K562 (cell line): ENCODE results near the gene PLPP7. TPM values are rescaled to one million over a fixed set of nuclear protein-coding genes. Genes with fewer than 3 reads are reported as not detected.

Experiments
- ADNP ChIP-seq: fragments of 200-800 bp; sonication (Bioruptor generic); IDR thresholded peaks from 2 replicates; pipeline ENCODE4 v1.6.1; 2016; ENCODE audit warnings: missing genetic modification characterization, missing compliant biosample characterization
- BRCA1 ChIP-seq, 2 experiments: fragments of 450-650 bp in 1 of 2; sonication (generic) in 1 of 2; formaldehyde crosslinking in 1 of 2; IDR thresholded peaks; 2 replicates each; pipeline versions ENCODE4 v1.5.0 to v1.6.1; 2017 to 2020; ENCODE audit warnings: mild to moderate bottlenecking in 1 of 2, missing genetic modification reagents in 1 of 2
- CBX1 ChIP-seq: sonication (generic); IDR thresholded peaks from 2 replicates; pipeline ENCODE4 v1.6.1; 2016; ENCODE audit warnings: antibody characterized with exemption, low read depth, mild to moderate bottlenecking
- EZH2 ChIP-seq: IDR thresholded peaks from 2 replicates; pipeline ENCODE4 v1.6.1; 2012; ENCODE audit warnings: low read depth, mild to moderate bottlenecking, inconsistent platforms, low read length, borderline replicate concordance
- HDGF ChIP-seq: fragments of 450-650 bp; IDR thresholded peaks from 2 replicates; pipeline ENCODE4 v1.6.1; 2016
- JUN ChIP-seq, 2 experiments: sonication (generic) in 1 of 2; formaldehyde crosslinking in 1 of 2; IDR thresholded peaks; 2 replicates each; pipeline versions ENCODE4 v1.6.1 to v1.8.0; 2012 to 2022; ENCODE audit warnings: borderline replicate concordance in 2 of 2, mild to moderate bottlenecking in 2 of 2, improper control_type of control experiment in 1 of 2, low read depth in 1 of 2, low read length in 1 of 2, missing genetic modification reagents in 1 of 2
- KDM5B ChIP-seq: fragments of 200-600 bp; sonication (generic); IDR thresholded peaks from 2 replicates; pipeline ENCODE4 v1.6.1; 2012; ENCODE audit warnings: low read depth, mild to moderate bottlenecking, moderate library complexity, low read length, control low read depth, inconsistent platforms; ENCODE audit not compliant: insufficient replicate concordance
- MTA1 ChIP-seq: fragments of 450-650 bp; IDR thresholded peaks from 2 replicates; pipeline ENCODE4 v1.6.1; 2017; ENCODE audit warnings: borderline replicate concordance
- NCOA1 ChIP-seq: fragments of 450-650 bp; IDR thresholded peaks from 2 replicates; pipeline ENCODE4 v1.6.1; 2016; ENCODE audit warnings: low read depth
- NRF1 ChIP-seq, 2 experiments: fragments of 450-650 bp; IDR thresholded peaks in 1 of 2; conservative IDR thresholded peaks in 1 of 2; 2 replicates each; pipeline ENCODE4 v1.6.1; 2014; ENCODE audit warnings: mild to moderate bottlenecking in 2 of 2
- SMC3 ChIP-seq: conservative IDR thresholded peaks from 2 replicates; pipeline ENCODE4 v1.6.1; 2011; ENCODE audit warnings: low read depth, low read length, improper control_type of control experiment; ENCODE audit not compliant: insufficient read depth
- SREBF2 ChIP-seq: sonication (generic); formaldehyde crosslinking; IDR thresholded peaks from 2 replicates; pipeline ENCODE4 v1.4.0; 2020; ENCODE audit warnings: mild to moderate bottlenecking, missing genetic modification reagents
- TBL1XR1 ChIP-seq, 2 experiments: IDR thresholded peaks; 2 replicates each; pipeline ENCODE4 v1.6.1; 2012; ENCODE audit warnings: improper control_type of control experiment in 2 of 2, low read length in 2 of 2, mild to moderate bottlenecking in 1 of 2
- ZNF174 ChIP-seq: fragments of 250-450 bp; sonication (Bioruptor Pico); IDR thresholded peaks from 2 replicates; pipeline ENCODE4 v1.4.0; 2020; ENCODE audit warnings: mild to moderate bottlenecking
- ZNF431 ChIP-seq: sonication (generic); formaldehyde crosslinking; IDR thresholded peaks from 2 replicates; pipeline ENCODE4 v1.8.0; 2022; ENCODE audit warnings: mild to moderate bottlenecking, missing genetic modification reagents
- ZSCAN32 ChIP-seq: fragments of 450-650 bp; formaldehyde crosslinking; IDR thresholded peaks from 2 replicates; pipeline ENCODE4 v1.4.0; 2020; ENCODE audit warnings: mild to moderate bottlenecking, moderate library complexity
- polyA plus RNA-seq, 8 experiments: library from polyadenylated mRNA; depleted of rRNA in 4 of 8; stranded (reverse) in 5 of 8; unstranded in 3 of 8; fragments of >200 nt; fragmentation: Nextera tagmentation in 2 of 8; fragmentation: Illumina TruSeq in 1 of 8; extraction: Ambion mirVana in 2 of 8; extraction: Trizol in 1 of 8; gene quantifications; 2 replicates each; pipeline versions ENCODE4 v1.2.1 to v1.2.3, GENCODE V29; 2011 to 2014; ENCODE audit warnings: inconsistent platforms in 1 of 8, missing spikeins in 1 of 8
- total RNA-seq, 7 experiments: library from RNA; depleted of rRNA in 6 of 7; stranded (reverse); fragments of >200 nt in 6 of 7; fragmentation: Illumina TruSeq in 2 of 7; extraction: Trizol in 2 of 7; gene quantifications; 2 replicates each; pipeline versions ENCODE4 v1.2.1 to v1.2.3, GENCODE V29; 2011 to 2021; ENCODE audit warnings: low replicate concordance in 1 of 7
- TF ChIP-seq, protein P1 (sequence below): fragments of 450-650 bp; IDR thresholded peaks from 2 replicates; pipeline ENCODE4 v1.6.1; 2016; ENCODE audit warnings: low read depth
- TF ChIP-seq, protein P2 (sequence below), 2 experiments: fragments of 450-650 bp; IDR thresholded peaks; 2 replicates each; pipeline ENCODE4 v1.6.1; 2016

The PLPP7 gene
- total and polyA plus RNA-seq, 9 of the 15 experiments (the other 6 are each of a cell fraction or from before 2014, with no cell fraction given): 0.09 to 0.93 (median 0.18) TPM; not detected in 4

DNA sequence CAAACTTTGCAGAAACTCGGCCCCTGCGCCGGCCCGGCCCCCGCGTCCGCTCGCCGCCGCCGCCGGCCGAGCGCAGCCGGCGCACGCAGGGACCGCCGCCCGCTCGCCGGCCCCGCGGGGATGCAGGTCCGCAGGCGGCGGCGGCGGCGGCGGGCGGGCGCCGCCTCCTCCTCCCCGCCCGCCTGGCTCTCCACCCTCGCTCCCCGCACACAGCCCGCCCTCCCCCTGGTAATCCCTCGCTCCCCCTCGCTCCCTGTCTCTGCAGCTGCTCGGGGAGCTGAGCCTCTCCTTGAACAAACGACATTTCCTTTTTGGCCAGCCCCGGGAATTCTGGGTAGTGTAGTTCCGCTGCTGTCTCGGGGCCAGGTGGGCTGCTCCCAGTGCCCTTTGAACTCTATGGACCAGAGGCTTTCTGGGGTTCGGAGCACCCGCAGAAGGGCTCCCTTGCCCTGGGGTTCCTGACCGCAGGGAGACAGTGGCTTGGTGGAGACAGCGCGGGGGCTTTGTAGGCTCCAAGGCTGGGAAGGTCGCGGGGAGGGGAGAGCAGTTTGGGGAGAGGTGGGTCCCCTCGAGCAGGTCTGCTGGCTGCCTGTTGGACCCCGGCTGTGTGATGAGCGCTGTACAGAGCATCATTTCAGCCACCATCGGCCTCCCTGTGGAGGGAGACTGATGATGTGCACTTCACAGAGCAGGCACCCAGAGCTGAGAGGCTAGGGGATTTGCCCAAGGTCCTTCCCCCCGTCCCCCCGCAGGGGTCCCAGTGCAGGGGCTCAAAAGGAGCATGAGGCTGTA lies 11.4 kb upstream of the PLPP7 start (continued):
- TF ChIP-seq HDGF (no peak), ADNP (tag) (no peak), EZH2 (no peak), NRF1 (conservative IDR thresholded peaks at IDR 0.05 in 1 of 2, IDR thresholded peaks at IDR 0.05 in 1 of 2) (no peak), SREBF2 (CRISPR knock-in tag) (no peak), ZNF174 (CRISPR knock-in tag) (no peak), ZNF431 (CRISPR knock-in tag) (no peak), NCOA1 (no peak), JUN (IDR thresholded peaks at IDR 0.05; ENCODE audit: borderline replicate concordance, low read depth, low read length) (peak; percentile 61; the same call in 1 of the 2 replicates), JUN (CRISPR knock-in tag; IDR thresholded peaks at IDR 0.05; ENCODE audit: borderline replicate concordance) (no peak), MTA1 (no peak), TBL1XR1 (IDR thresholded peaks at IDR 0.05; ENCODE audit: low read length in 2 of 2) (peak; percentile 43 to 51; a peak in 2 of 4 replicates), ZSCAN32 (no peak), CBX1 (no peak), SMC3 (0 out of 2 replicates have a peak, but pooled peaks have one; percentile 17), BRCA1 (IDR thresholded peaks at IDR 0.05) (no peak), BRCA1 (CRISPR knock-in tag; IDR thresholded peaks at IDR 0.05) (no peak), KDM5B (no peak)
- TF ChIP-seq, protein P1, sequence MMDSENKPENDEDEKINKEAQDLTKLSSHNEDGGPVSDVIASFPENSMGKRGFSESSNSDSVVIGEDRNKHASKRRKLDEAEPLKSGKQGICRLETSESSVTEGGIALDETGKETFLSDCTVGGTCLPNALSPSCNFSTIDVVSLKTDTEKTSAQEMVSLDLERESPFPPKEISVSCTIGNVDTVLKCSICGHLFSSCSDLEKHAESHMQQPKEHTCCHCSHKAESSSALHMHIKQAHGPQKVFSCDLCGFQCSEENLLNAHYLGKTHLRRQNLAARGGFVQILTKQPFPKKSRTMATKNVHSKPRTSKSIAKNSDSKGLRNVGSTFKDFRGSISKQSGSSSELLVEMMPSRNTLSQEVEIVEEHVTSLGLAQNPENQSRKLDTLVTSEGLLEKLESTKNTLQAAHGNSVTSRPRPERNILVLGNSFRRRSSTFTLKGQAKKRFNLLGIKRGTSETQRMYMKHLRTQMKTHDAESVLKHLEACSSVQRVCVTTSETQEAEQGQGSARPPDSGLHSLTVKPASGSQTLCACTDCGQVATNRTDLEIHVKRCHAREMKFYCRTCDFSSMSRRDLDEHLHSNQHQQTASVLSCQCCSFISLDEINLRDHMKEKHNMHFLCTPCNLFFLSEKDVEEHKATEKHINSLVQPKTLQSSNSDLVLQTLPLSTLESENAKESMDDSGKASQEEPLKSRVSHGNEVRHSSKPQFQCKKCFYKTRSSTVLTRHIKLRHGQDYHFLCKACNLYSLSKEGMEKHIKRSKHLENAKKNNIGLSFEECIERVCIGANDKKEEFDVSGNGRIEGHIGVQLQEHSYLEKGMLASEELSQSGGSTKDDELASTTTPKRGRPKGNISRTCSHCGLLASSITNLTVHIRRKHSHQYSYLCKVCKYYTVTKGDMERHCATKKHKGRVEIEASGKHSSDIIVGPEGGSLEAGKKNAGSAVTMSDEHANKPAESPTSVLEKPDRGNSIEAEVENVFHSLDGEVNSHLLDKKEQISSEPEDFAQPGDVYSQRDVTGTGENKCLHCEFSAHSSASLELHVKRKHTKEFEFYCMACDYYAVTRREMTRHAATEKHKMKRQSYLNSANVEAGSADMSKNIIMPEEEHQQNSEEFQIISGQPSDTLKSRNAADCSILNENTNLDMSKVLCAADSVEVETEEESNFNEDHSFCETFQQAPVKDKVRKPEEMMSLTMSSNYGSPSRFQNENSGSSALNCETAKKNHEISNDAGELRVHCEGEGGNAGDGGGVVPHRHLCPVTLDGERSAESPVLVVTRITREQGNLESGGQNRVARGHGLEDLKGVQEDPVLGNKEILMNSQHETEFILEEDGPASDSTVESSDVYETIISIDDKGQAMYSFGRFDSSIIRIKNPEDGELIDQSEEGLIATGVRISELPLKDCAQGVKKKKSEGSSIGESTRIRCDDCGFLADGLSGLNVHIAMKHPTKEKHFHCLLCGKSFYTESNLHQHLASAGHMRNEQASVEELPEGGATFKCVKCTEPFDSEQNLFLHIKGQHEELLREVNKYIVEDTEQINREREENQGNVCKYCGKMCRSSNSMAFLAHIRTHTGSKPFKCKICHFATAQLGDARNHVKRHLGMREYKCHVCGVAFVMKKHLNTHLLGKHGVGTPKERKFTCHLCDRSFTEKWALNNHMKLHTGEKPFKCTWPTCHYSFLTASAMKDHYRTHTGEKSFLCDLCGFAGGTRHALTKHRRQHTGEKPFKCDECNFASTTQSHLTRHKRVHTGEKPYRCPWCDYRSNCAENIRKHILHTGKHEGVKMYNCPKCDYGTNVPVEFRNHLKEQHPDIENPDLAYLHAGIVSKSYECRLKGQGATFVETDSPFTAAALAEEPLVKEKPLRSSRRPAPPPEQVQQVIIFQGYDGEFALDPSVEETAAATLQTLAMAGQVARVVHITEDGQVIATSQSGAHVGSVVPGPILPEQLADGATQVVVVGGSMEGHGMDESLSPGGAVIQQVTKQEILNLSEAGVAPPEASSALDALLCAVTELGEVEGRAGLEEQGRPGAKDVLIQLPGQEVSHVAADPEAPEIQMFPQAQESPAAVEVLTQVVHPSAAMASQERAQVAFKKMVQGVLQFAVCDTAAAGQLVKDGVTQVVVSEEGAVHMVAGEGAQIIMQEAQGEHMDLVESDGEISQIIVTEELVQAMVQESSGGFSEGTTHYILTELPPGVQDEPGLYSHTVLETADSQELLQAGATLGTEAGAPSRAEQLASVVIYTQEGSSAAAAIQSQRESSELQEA: no peak
- TF ChIP-seq, protein P2, sequence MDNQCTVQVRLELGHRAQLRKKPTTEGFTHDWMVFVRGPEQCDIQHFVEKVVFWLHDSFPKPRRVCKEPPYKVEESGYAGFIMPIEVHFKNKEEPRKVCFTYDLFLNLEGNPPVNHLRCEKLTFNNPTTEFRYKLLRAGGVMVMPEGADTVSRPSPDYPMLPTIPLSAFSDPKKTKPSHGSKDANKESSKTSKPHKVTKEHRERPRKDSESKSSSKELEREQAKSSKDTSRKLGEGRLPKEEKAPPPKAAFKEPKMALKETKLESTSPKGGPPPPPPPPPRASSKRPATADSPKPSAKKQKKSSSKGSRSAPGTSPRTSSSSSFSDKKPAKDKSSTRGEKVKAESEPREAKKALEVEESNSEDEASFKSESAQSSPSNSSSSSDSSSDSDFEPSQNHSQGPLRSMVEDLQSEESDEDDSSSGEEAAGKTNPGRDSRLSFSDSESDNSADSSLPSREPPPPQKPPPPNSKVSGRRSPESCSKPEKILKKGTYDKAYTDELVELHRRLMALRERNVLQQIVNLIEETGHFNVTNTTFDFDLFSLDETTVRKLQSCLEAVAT (IDR thresholded peaks at IDR 0.05): no peak
